ENCODE measurements around the gene SAFB. TPM values are rescaled to one million over a fixed set of nuclear protein-coding genes. Genes with fewer than 3 reads are reported as not detected.

Gene SAFB
- total RNA-seq, 1 donor from 2014 or later = 57.9 TPM

GRCh38 chr19:5655412-5655811 lies 32.5 kb downstream of the SAFB start:
- Histone ChIP-seq H3K9ac (no peak overlapping the region), H2AFZ (replicated peaks) (no peak overlapping the region), H3F3A (ENCODE audit: low read depth) (peaks cover 3% of the 10 kb centered on the region), H3K4me1 (no peaks in the 10 kb centered on the region), H3K27ac (no peak overlapping the region), H3K4me3 (no peak overlapping the region), H3K4me2 (no peak overlapping the region), H3K36me3 (peaks cover 3% of the 10 kb centered on the region), H4K20me1 (ENCODE audit: low read depth) (peaks cover 12% of the 10 kb centered on the region), H3K9me3 (ENCODE audit: low read depth) (no peaks in the 10 kb centered on the region), H3K27me3 (no peaks in the 10 kb centered on the region), H3K79me2 (ENCODE audit: low read depth) (no peaks in the 10 kb centered on the region)
- H3K36me3 Mint-ChIP-seq = peaks cover 46% of the 10 kb centered on the region
- H3K4me1 Mint-ChIP-seq = no peaks in the 10 kb centered on the region
- H3K4me3 Mint-ChIP-seq = no peak overlapping the region
- no peaks in the 10 kb centered on the region for H3K9me3 Mint-ChIP-seq
- H3K27me3 Mint-ChIP-seq (ENCODE audit: insufficient read depth, low read depth) = peaks cover 2% of the 10 kb centered on the region
- TF ChIP-seq EZH2 (IDR thresholded peaks at IDR 0.05) (no peak), CTCF (IDR thresholded peaks at IDR 0.05) (no peak), EZH2phosphoT487 (IDR thresholded peaks at IDR 0.05) (no peak)
- no peak for DNase-seq (ENCODE audit: low spot score)
- H3K27ac Mint-ChIP-seq = no peak overlapping the region

GRCh38 chr19:5661483-5661882 lies 38.6 kb downstream of the SAFB start:
- TF ChIP-seq CTCF (IDR thresholded peaks at IDR 0.05) (no peak), EZH2 (IDR thresholded peaks at IDR 0.05) (no peak), EZH2phosphoT487 (IDR thresholded peaks at IDR 0.05) (no peak)
- no peaks in the 10 kb centered on the region for H3K4me1 ChIP-seq
- no peak overlapping the region for H3K27ac Mint-ChIP-seq
- no peaks in the 10 kb centered on the region for H3K4me1 Mint-ChIP-seq
- H3K9me3 ChIP-seq (ENCODE audit: low read depth) = no peaks in the 10 kb centered on the region
- no peak for DNase-seq (ENCODE audit: low spot score)
- no peak overlapping the region for H3K9ac ChIP-seq
- H3K9me3 Mint-ChIP-seq = no peaks in the 10 kb centered on the region
- peaks cover 30% of the 10 kb centered on the region for H3K36me3 Mint-ChIP-seq
- peaks cover 5% of the 10 kb centered on the region for H3K27me3 Mint-ChIP-seq (ENCODE audit: insufficient read depth, low read depth)
- no peaks in the 10 kb centered on the region for H3K27me3 ChIP-seq
- no peak overlapping the region for H3K27ac ChIP-seq
- no peak overlapping the region for H2AFZ ChIP-seq (replicated peaks)
- H3K4me2 ChIP-seq = no peak overlapping the region
- peaks cover 3% of the 10 kb centered on the region for H3F3A ChIP-seq (ENCODE audit: low read depth)
- no peak overlapping the region for H3K4me3 Mint-ChIP-seq
- no peaks in the 10 kb centered on the region for H3K36me3 ChIP-seq
- H4K20me1 ChIP-seq (ENCODE audit: low read depth) = peaks cover 14% of the 10 kb centered on the region
- no peak overlapping the region for H3K4me3 ChIP-seq
- no peaks in the 10 kb centered on the region for H3K79me2 ChIP-seq (ENCODE audit: low read depth)

GRCh38 chr19:5663904-5664303 lies 41.0 kb downstream of the SAFB start:
- Mint-ChIP-seq H3K4me1 (no peaks in the 10 kb centered on the region), H3K27ac (no peak overlapping the region), H3K36me3 (peaks cover 26% of the 10 kb centered on the region), H3K4me3 (no peak overlapping the region), H3K9me3 (no peaks in the 10 kb centered on the region), H3K27me3 (ENCODE audit: insufficient read depth, low read depth) (peaks cover 7% of the 10 kb centered on the region)
- H3K36me3 ChIP-seq = no peaks in the 10 kb centered on the region
- H3K79me2 ChIP-seq (ENCODE audit: low read depth) = no peaks in the 10 kb centered on the region
- no peaks in the 10 kb centered on the region for H3K9me3 ChIP-seq (ENCODE audit: low read depth)
- H3K27ac ChIP-seq = no peak overlapping the region
- H3K4me3 ChIP-seq = no peak overlapping the region
- TF ChIP-seq EZH2phosphoT487 (IDR thresholded peaks at IDR 0.05) (no peak), CTCF (IDR thresholded peaks at IDR 0.05) (no peak), EZH2 (IDR thresholded peaks at IDR 0.05) (no peak)
- H4K20me1 ChIP-seq (ENCODE audit: low read depth) = peaks cover 17% of the 10 kb centered on the region
- H3K27me3 ChIP-seq = no peaks in the 10 kb centered on the region
- H3K4me1 ChIP-seq = no peaks in the 10 kb centered on the region
- no peak overlapping the region for H3K4me2 ChIP-seq
- H3F3A ChIP-seq (ENCODE audit: low read depth) = peaks cover 3% of the 10 kb centered on the region
- H2AFZ ChIP-seq (replicated peaks) = no peak overlapping the region
- no peak overlapping the region for H3K9ac ChIP-seq
- DNase-seq (ENCODE audit: low spot score) = no peak

Data from neural progenitor cell (in vitro differentiated cells).